ENCODE data around the gene ATXN1.

GRCh38 chr6:16320533-16321340 is 440.5 kb downstream of the ATXN1 start:
- TF ChIP-seq POLR2A (IDR thresholded peaks at IDR 0.05) (no peak), CTCF (IDR thresholded peaks at IDR 0.05) (no peak)

Measured in testis (tissue), 2 donors.